Effector memory CD4-positive, alpha-beta T cell (primary cell): ENCODE measurements around the gene MC1R.
"Not testable (repeated sequence)": the region's sequence is repeated elsewhere in the genome, so short reads cannot be mapped to it uniquely, and the experiment has no call there.

Experiments
- DNase-seq, 3 donors: peaks; one replicate each; pipeline ENCODE4 v3.0.0-alpha.2; 2020
- H3K27ac ChIP-seq: 2 replicates; pipeline ENCODE4 v1.7.0; 2013; ENCODE audit warnings: mild to moderate bottlenecking, low read length, moderate library complexity; ENCODE audit not compliant: insufficient read depth, poor library complexity, severe bottlenecking
- H3K27me3 ChIP-seq: replicated peaks from 2 replicates; pipeline ENCODE4 v1.7.0; 2013; ENCODE audit warnings: mild to moderate bottlenecking, low read length; ENCODE audit not compliant: insufficient read depth, control insufficient read depth, poor library complexity, severe bottlenecking
- H3K36me3 ChIP-seq: 2 replicates; pipeline ENCODE4 v1.7.0; 2013; ENCODE audit warnings: mild to moderate bottlenecking, low read length, moderate library complexity; ENCODE audit not compliant: control insufficient read depth, insufficient read depth
- H3K4me1 ChIP-seq: 2 replicates; pipeline ENCODE4 v1.7.0; 2013; ENCODE audit warnings: low read length, mild to moderate bottlenecking; ENCODE audit not compliant: control insufficient read depth, insufficient read depth, poor library complexity, severe bottlenecking
- H3K4me3 ChIP-seq: 2 replicates; pipeline ENCODE4 v1.7.0; 2013; ENCODE audit warnings: low read length, low read depth, mild to moderate bottlenecking; ENCODE audit not compliant: insufficient read depth, poor library complexity, severe bottlenecking
- H3K9me3 ChIP-seq: 2 replicates; pipeline ENCODE4 v1.7.0; 2013; ENCODE audit warnings: mild to moderate bottlenecking, low read length, moderate library complexity; ENCODE audit not compliant: control insufficient read depth
- total RNA-seq, 3 donors: gene quantifications; one replicate each; lab custom pipeline; 2026; lab: John Stamatoyannopoulos, UW

MC1R gene
- total RNA-seq, result 4.5 to 8.5 (median 6.7) reads per million in 3 donors

DNA sequence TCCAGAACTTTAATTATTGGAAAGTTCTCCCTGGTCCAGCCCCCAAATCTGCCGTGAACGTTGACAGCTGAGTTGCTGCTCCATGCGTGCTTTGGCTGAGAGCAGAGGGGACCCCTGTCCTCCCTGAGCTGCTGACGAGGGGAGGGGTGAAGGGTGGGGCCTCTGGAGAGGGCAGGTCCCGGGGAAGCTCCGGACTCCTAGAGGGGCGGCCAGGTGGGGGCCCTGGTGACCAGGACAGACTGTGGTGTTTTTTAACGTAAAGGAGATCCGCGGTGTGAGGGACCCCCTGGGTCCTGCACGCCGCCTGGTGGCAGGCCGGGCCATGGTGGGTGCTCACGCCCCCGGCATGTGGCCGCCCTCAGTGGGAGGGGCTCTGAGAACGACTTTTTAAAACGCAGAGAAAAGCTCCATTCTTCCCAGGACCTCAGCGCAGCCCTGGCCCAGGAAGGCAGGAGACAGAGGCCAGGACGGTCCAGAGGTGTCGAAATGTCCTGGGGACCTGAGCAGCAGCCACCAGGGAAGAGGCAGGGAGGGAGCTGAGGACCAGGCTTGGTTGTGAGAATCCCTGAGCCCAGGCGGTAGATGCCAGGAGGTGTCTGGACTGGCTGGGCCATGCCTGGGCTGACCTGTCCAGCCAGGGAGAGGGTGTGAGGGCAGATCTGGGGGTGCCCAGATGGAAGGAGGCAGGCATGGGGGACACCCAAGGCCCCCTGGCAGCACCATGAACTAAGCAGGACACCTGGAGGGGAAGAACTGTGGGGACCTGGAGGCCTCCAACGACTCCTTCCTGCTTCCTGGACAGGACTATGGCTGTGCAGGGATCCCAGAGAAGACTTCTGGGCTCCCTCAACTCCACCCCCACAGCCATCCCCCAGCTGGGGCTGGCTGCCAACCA lies at the start of gene MC1R:
Gene MC1R, plus strand, starts transcription at position 410 of the 895 bp plus-strand sequence. Its CDS starts 397 bp downstream, at position 807.
- Histone ChIP-seq H3K27me3 (peaks cover 17% of the 10 kb centered on the region), H3K4me3 (peak within 1 kb of the TSS; percentile 48), H3K9me3 (no peaks in the 10 kb centered on the region), H3K4me1 (peaks cover 57% of the 10 kb centered on the region), H3K27ac (no peak within 1 kb of the TSS), H3K36me3 (no peaks in the 10 kb centered on the region)
- no peak for DNase-seq

- H3K9me3 ChIP-seq, result no peaks in the 10 kb centered on the region
- H3K27me3 ChIP-seq, result no peaks in the 10 kb centered on the region
- peaks cover 3% of the 10 kb centered on the region for H3K36me3 ChIP-seq
- H3K27ac ChIP-seq, result no peak overlapping the region
- DNase-seq, result no peak
- peaks cover 11% of the 10 kb centered on the region for H3K4me1 ChIP-seq
- no peak overlapping the region for H3K4me3 ChIP-seq
These were observed 48.8 kb upstream of the MC1R start for GRCh38 chr16:89869911-89870310.

- H3K36me3 ChIP-seq, result peaks cover 9% of the 10 kb centered on the region
- no peak overlapping the region for H3K4me3 ChIP-seq
- peaks cover 11% of the 10 kb centered on the region for H3K4me1 ChIP-seq
- no peaks in the 10 kb centered on the region for H3K27me3 ChIP-seq
- no peak for DNase-seq
- no peaks in the 10 kb centered on the region for H3K9me3 ChIP-seq
- H3K27ac ChIP-seq, result no peak overlapping the region
These were observed 48.2 kb upstream of the MC1R start for GRCh38 chr16:89870440-89870839.

DNA sequence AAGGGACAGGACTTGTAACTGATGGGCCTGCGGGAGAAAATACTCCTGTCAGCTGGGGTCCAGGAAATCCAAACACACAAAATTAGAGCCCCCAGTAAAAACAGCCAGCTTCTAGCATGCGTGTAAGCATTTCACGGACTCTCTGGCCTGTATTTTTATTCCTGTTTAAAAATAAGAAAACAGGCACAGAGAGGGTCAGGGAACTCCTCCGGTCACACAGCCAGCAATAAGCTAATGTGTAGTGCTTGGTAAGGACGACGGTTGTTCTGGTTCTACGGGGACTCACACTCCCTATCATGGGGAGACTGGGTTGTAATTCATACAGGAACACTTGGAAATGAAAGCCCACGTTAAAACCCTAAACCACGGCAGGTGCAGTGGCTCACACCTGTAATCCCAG lies 46.8 kb upstream of the MC1R start:
- Histone ChIP-seq H3K27ac (no peak overlapping the region), H3K27me3 (no peaks in the 10 kb centered on the region), H3K4me3 (no peak overlapping the region), H3K36me3 (peaks cover 13% of the 10 kb centered on the region), H3K9me3 (no peaks in the 10 kb centered on the region), H3K4me1 (peaks cover 11% of the 10 kb centered on the region)
- DNase-seq, result no peak

- Histone ChIP-seq H3K36me3 (peaks cover 13% of the 10 kb centered on the region), H3K9me3 (no peaks in the 10 kb centered on the region), H3K4me1 (peaks cover 11% of the 10 kb centered on the region), H3K27me3 (no peaks in the 10 kb centered on the region), H3K27ac (peak within 1 kb of the TSS; percentile 100), H3K4me3 (peak within 1 kb of the TSS; percentile 94)
- peak; percentile 78 to 87 (median 80) for DNase-seq
These were observed 45.3 kb upstream of the MC1R start, which contains the start of gene TCF25 for GRCh38 chr16:89873109-89873971. TCF25 (plus strand) TSS chr16:89873592; CDS start chr16:89873668, 76 bp downstream.

DNA sequence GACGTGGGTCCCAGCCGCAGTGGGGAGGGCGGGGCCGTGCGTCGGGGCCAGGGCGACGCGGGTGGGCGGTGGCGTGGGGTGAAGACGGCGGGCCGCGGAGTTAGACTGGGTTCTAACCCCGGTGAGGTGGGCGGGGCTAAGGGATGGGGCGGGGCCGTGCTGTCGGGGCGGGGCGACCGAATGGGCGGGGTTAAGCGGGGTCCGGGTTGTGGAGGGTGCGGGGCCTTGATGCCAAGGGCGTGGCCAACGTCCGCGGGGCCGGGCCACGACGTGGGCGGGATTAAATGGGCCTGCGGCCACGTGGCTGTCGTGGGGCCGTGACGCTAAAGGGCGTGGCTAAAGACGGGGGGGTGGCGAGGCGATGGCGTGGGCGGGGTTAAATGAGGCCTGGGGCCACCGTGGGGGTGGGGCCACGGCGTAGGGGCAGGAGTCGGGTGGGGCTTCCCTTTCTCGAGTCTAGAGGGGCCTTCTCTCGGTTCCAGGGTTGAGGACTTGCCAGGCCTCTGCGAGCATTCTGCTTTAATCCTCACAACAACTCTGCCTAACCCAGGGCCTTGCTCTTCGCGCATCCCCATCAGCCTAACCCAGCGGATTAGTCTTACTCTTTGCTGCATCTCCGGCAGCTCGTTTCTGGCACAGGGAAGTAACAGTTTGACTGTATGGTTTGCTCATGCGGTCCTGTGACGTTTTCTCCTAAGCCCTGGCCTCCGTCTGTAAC lies 44.5 kb upstream of the MC1R start:
- peaks cover 21% of the 10 kb centered on the region for H3K36me3 ChIP-seq
- DNase-seq, result peak; percentile 92 to 97 (median 94)
- H3K4me1 ChIP-seq, result peaks cover 11% of the 10 kb centered on the region
- no peaks in the 10 kb centered on the region for H3K9me3 ChIP-seq
- H3K4me3 ChIP-seq, result peak overlapping the region; percentile 94
- H3K27me3 ChIP-seq, result no peaks in the 10 kb centered on the region
- peak overlapping the region; percentile 100 for H3K27ac ChIP-seq

DNA sequence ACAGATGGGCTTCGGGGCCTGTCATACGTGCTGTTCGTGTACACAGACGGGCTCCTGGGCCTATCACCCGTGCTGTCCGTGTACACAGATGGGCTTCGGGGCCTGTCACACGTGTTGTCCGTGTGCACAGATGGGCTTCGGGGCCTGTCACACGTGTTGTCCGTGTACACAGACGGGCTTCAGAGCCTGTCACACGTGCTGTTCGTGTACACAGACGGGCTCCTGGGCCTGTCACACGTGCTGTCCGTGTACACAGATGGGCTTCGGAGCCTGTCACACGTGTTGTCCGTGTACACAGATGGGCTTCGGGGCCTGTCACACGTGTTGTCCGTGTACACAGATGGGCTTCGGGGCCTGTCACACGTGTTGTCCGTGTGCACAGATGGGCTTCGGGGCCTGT lies 39.5 kb upstream of the MC1R start:
- H3K27me3 ChIP-seq, H3K4me1 ChIP-seq, H3K27ac ChIP-seq, DNase-seq, H3K4me3 ChIP-seq, H3K9me3 ChIP-seq: not testable (repeated sequence)
- peaks cover 46% of the 10 kb centered on the region for H3K36me3 ChIP-seq

GRCh38 chr16:89880477-89881367 lies 37.9 kb upstream of the MC1R start:
- H3K9me3 ChIP-seq, result no peaks in the 10 kb centered on the region
- no peak overlapping the region for H3K4me3 ChIP-seq
- no peak overlapping the region for H3K27ac ChIP-seq
- DNase-seq, result no peak
- H3K36me3 ChIP-seq, result peaks cover 50% of the 10 kb centered on the region
- H3K27me3 ChIP-seq, result no peaks in the 10 kb centered on the region
- H3K4me1 ChIP-seq, result no peaks in the 10 kb centered on the region

DNA sequence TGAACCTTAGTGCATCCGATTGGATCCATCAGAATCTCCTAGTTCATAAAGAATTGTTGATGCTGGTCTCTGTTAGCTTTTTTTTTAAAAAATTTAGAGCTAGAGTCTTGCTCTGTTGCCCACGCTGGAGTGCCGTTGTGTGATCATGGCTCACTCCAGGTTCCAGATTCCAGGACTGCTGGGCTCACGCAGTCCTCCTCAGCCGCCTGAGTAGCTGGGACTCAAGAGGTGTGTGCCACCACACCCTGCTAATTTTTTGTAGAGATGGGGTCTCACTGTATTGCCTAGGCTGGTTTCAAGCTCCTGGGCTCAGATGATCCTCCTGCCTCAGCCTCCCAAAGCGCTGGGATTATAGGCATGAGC lies 37.3 kb upstream of the MC1R start:
- Histone ChIP-seq H3K9me3 (no peaks in the 10 kb centered on the region), H3K36me3 (peaks cover 52% of the 10 kb centered on the region), H3K4me3 (no peak overlapping the region), H3K4me1 (no peaks in the 10 kb centered on the region), H3K27me3 (no peaks in the 10 kb centered on the region), H3K27ac (no peak overlapping the region)
- DNase-seq, result no peak
